Esophagus muscularis mucosa (tissue), 4 donors: ENCODE data around the gene ASB1. TPM values are rescaled to one million over a fixed set of nuclear protein-coding genes. Genes with fewer than 3 reads are reported as not detected.
A peak's percentile ranks its signal among the peaks of the same experiment; 100 is the strongest.

ENCODE experiments used
- DNase-seq: peaks from one replicate; pipeline ENCODE4 v3.0.0-alpha.2; 2017; ENCODE audit errors: extremely low spot score
- H3K27ac ChIP-seq, 4 donors: fragments of 200-600 bp; sonication (generic); replicated peaks in 1 of 4; 1 replicate in 3 of 4; 2 replicates in 1 of 4; pipeline ENCODE4 v1.5.1; 2016 to 2019; ENCODE audit warnings: mild to moderate bottlenecking in 1 of 4
- H3K27me3 ChIP-seq, 4 donors: fragments of 200-600 bp; sonication (generic); one replicate each; pipeline versions ENCODE4 v1.5.1 to v1.6.0; 2016 to 2019
- H3K36me3 ChIP-seq, 4 donors: fragments of 200-600 bp; sonication (generic); one replicate each; pipeline ENCODE4 v1.5.1; 2016 to 2019
- H3K4me1 ChIP-seq, 4 donors: fragments of 200-600 bp; sonication (generic); one replicate each; pipeline ENCODE4 v1.5.1; 2016 to 2019
- H3K4me3 ChIP-seq, 4 donors: fragments of 200-600 bp; sonication (generic); 1 replicate in 2 of 4; 2 replicates in 2 of 4; pipeline ENCODE4 v1.5.1; 2016 to 2019; ENCODE audit warnings: mild to moderate bottlenecking in 4 of 4, moderate library complexity in 1 of 4
- H3K9me3 ChIP-seq, 4 donors: fragments of 200-600 bp; sonication (generic); 1 replicate in 3 of 4; 2 replicates in 1 of 4; pipeline ENCODE4 v1.5.1; 2016 to 2019
- EP300 ChIP-seq: sonication (generic); formaldehyde crosslinking; IDR thresholded peaks from one replicate; pipeline ENCODE4 v1.6.1; 2017; ENCODE audit warnings: antibody characterized with exemption
- POLR2A ChIP-seq: fragments of 450-650 bp; IDR thresholded peaks from one replicate; pipeline ENCODE4 v1.6.1; 2017; ENCODE audit warnings: antibody characterized with exemption, moderate library complexity, mild to moderate bottlenecking, low read depth
- POLR2AphosphoS5 ChIP-seq, 2 donors: sonication (generic); formaldehyde crosslinking; IDR thresholded peaks; one replicate each; pipeline ENCODE4 v1.6.1; 2017; ENCODE audit warnings: antibody characterized with exemption in 2 of 2
- WGBS: methylation state at CpG from one replicate; pipeline ENCODE4 v1.1.5; 2018; 5-methylcytosine and 5-hydroxymethylcytosine counted together
- intact Hi-C: fragments of 100-400 bp; cut with DNase I; formaldehyde crosslinking; loops from one replicate; pipeline ENCODE4 v1.15.1; 2023
- total RNA-seq, 4 donors: library from RNA; depleted of rRNA; stranded (reverse); fragments of >200 nt; gene quantifications; one replicate each; pipeline versions ENCODE4 v1.1.0 to v1.2.1, GENCODE V29; 2016
- TF ChIP-seq, protein P1 (sequence below), 3 experiments: fragments of 200-600 bp in 2 of 3; fragments of 450-650 bp in 1 of 3; sonication (generic) in 2 of 3; IDR thresholded peaks; one replicate each; pipeline ENCODE4 v1.5.1; 2017 to 2019; ENCODE audit warnings: antibody characterized with exemption in 3 of 3, mild to moderate bottlenecking in 2 of 3, moderate library complexity in 1 of 3

The ASB1 gene
- total RNA-seq, 4 donors from 2014 or later: 19.9 to 42.1 (median 33.9) TPM

DNA sequence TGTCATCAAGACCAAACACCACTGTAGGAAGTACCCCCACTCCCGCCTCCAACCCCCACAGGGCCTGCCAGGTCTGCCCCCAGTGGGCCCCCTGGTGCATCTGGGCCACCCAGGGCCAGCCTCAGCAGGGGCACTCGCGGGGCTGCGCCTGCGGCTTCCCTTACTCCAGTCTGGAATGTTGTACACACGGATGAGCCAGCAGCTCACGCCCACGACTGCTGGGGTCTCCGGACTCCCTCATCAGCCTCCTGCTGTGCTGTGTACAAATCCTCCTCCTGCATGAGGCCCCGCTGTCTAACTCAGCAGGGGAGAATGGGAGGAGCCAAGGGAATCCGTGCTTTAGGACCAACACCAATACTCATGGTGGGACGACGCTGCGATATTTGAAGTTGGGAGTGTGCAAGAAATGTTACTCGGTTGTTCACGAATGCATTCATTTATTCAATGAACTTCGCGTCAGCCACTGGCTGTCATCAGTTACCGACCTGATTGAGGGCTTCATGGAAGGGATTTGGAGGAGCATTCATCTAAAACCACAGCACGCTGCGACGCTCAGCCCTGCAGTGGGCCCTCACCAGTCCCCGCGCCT is 654 bp upstream of the ASB1 start:
- H3K27me3 ChIP-seq: no peaks in the 10 kb centered on the region
- peaks cover 24 to 43% (median 33%) of the 10 kb centered on the region in 4 donors for H3K4me1 ChIP-seq
- peaks cover 0 to 10% (median 0%) of the 10 kb centered on the region in 4 donors for H3K9me3 ChIP-seq
- H3K27ac ChIP-seq: peak overlapping the region; percentile 84 to 96 (median 86)
- no CpG with 5 or more reads among the region's 24 CpGs for WGBS
- H3K36me3 ChIP-seq: peaks cover 0 to 6% (median 4%) of the 10 kb centered on the region in 4 donors
- peak overlapping the region; percentile 72 to 94 (median 84) for H3K4me3 ChIP-seq
- TF ChIP-seq POLR2A (no peak), EP300 (no peak), POLR2AphosphoS5 (IDR thresholded peaks at IDR 0.05) (no peak)
- TF ChIP-seq, protein P1, sequence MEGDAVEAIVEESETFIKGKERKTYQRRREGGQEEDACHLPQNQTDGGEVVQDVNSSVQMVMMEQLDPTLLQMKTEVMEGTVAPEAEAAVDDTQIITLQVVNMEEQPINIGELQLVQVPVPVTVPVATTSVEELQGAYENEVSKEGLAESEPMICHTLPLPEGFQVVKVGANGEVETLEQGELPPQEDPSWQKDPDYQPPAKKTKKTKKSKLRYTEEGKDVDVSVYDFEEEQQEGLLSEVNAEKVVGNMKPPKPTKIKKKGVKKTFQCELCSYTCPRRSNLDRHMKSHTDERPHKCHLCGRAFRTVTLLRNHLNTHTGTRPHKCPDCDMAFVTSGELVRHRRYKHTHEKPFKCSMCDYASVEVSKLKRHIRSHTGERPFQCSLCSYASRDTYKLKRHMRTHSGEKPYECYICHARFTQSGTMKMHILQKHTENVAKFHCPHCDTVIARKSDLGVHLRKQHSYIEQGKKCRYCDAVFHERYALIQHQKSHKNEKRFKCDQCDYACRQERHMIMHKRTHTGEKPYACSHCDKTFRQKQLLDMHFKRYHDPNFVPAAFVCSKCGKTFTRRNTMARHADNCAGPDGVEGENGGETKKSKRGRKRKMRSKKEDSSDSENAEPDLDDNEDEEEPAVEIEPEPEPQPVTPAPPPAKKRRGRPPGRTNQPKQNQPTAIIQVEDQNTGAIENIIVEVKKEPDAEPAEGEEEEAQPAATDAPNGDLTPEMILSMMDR (IDR thresholded peaks at IDR 0.05): no peak
- intact Hi-C loops: no loop called here
- DNase-seq: no peak

DNA sequence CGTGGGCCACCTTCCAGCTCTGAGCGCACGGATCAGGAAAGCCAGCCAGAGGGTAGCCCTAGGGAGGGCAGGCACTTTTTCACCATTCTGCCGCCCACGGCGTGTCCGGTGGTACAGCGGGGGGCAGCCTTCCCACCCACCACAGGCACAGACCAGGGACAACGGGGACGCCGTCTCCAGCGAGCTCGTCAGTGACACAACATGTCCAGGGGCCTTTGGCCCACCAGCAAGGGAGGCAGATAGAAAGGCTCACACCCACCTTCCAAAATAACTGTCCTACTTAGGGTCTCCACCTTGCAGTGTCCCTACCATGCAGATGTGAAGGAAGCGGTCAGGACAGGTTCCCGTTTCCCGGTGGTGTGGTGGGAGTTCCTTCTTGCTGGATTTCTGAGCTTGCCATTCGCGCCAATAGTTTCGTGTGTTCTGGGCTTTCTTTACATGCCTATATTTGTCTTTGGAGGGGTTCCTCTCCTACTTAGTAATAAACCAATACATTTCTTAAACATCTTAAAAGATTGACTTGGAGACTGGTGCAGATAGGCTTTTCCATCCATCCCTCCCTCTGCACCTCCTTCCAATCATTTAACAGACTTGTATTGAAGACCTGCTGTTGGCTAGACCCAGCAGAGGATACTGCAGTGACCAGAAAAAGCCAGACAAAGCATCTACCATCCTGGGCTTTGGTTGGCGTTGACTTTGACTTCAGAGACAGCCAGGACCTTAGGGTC is 872 bp downstream of the ASB1 start:
- 16% methylated on average over 12 of the region's 20 CpGs for WGBS
- intact Hi-C loops: no loop called here
- TF ChIP-seq, protein P1 (IDR thresholded peaks at IDR 0.05): no peak
- TF ChIP-seq POLR2A (no peak), EP300 (no peak), POLR2AphosphoS5 (IDR thresholded peaks at IDR 0.05) (no peak)

DNA sequence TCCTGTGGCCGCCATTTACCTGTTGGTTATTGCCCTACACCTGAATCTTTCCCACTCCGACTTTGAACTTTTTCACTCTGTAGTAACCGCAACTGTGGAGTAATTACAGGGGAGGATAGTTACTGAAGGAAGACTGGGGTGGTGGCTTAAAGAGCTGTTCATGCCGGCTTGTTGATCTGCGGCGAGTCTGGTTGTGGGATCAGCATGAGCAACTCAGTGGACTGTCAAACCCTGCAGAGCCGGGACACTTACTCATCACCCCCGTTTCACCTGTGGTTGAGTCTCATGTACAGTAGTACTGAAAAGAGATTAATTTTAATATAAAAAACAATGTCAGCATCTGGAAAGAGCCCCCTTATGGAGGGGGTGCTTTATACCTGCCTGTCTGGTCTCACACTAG is 2.1 kb downstream of the ASB1 start:
- TF ChIP-seq EP300 (no peak), POLR2A (no peak), POLR2AphosphoS5 (IDR thresholded peaks at IDR 0.05) (no peak)
- TF ChIP-seq, protein P1 (IDR thresholded peaks at IDR 0.05): no peak
- Histone ChIP-seq H3K27ac (no peak overlapping the region), H3K4me1 (peaks cover 16 to 47% (median 34%) of the 10 kb centered on the region in 4 donors), H3K9me3 (peaks cover 0 to 10% (median 0%) of the 10 kb centered on the region in 4 donors), H3K4me3 (no peak overlapping the region), H3K36me3 (peaks cover 4 to 13% (median 11%) of the 10 kb centered on the region in 4 donors), H3K27me3 (no peaks in the 10 kb centered on the region)
- no peak for DNase-seq
- WGBS: 94% methylated on average over 8 of the region's 8 CpGs
- intact Hi-C loops: no loop called here

More for the DNA sequence above, 872 bp downstream of the ASB1 start:
- peak overlapping the region; percentile 84 to 96 (median 86) for H3K27ac ChIP-seq
- DNase-seq: no peak
- peaks cover 0 to 10% (median 0%) of the 10 kb centered on the region in 4 donors for H3K9me3 ChIP-seq
- H3K36me3 ChIP-seq: peaks cover 0 to 6% (median 4%) of the 10 kb centered on the region in 4 donors
- H3K4me3 ChIP-seq: peak overlapping the region; percentile 72 to 94 (median 84)
- H3K4me1 ChIP-seq: peaks cover 16 to 47% (median 34%) of the 10 kb centered on the region in 4 donors
- no peaks in the 10 kb centered on the region for H3K27me3 ChIP-seq

DNA sequence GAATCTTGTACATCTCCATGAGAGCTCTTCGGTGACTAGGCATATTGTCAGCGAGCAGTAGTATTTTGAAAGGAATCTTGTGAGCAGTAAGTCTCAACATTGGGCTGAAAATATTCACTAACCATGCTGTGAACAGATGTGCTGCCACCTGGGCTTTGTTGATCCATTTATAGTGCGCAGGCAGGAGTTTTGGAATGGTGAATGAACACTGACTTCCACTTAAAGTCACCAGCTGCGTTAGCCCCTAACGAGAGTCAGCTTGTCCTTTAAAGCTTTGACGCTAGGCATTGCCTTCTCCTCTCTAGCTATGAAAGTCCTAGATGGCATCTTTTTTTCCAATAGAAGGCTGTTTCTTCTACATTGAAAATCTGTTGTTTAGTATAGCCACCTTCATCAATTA is 4.1 kb downstream of the ASB1 start:
- no peak overlapping the region for H3K4me3 ChIP-seq
- TF ChIP-seq POLR2A (no peak), POLR2AphosphoS5 (IDR thresholded peaks at IDR 0.05) (no peak), EP300 (no peak)
- TF ChIP-seq, protein P1 (IDR thresholded peaks at IDR 0.05): no peak
- H3K27ac ChIP-seq: no peak overlapping the region
- H3K36me3 ChIP-seq: peaks cover 12 to 32% (median 31%) of the 10 kb centered on the region in 4 donors
- 100% methylated on average over 6 of the region's 6 CpGs for WGBS
- H3K4me1 ChIP-seq: peaks cover 14 to 43% (median 30%) of the 10 kb centered on the region in 4 donors
- DNase-seq: no peak
- no peaks in the 10 kb centered on the region for H3K27me3 ChIP-seq
- peaks cover 0 to 10% (median 0%) of the 10 kb centered on the region in 4 donors for H3K9me3 ChIP-seq
- intact Hi-C loops: no loop called here
